SK-N-SH treated with all-trans-retinoic acid at 6 μM for 48 hours (cell line): ENCODE data around the gene ZNF256.

ENCODE experiments used
- ATAC-seq: fragments of 200-7000 bp; cut with Tn5 transposase; 3 replicates; pipeline ENCODE4 v1.9.1; 2020; ENCODE audit warnings: mild to moderate bottlenecking, moderate library complexity
- ARNTL ChIP-seq: fragments of 450-650 bp; formaldehyde crosslinking; IDR thresholded peaks from 2 replicates; pipeline ENCODE4 v1.5.0; 2020; ENCODE audit warnings: low read depth, mild to moderate bottlenecking, moderate library complexity, borderline replicate concordance
- BACH2 ChIP-seq: fragments of 250-450 bp; sonication (Bioruptor Pico); IDR thresholded peaks from 2 replicates; pipeline ENCODE4 v1.9.0; 2021; ENCODE audit warnings: mild to moderate bottlenecking, borderline replicate concordance
- CSDC2 ChIP-seq: fragments of 250-450 bp; sonication (Bioruptor Pico); IDR thresholded peaks from 2 replicates; pipeline ENCODE4 v1.5.0; 2020; ENCODE audit warnings: mild to moderate bottlenecking, moderate library complexity
- CSRNP3 ChIP-seq: fragments of 250-450 bp; sonication (Bioruptor Pico); IDR thresholded peaks from 2 replicates; pipeline ENCODE4 v1.5.1; 2021; ENCODE audit warnings: mild to moderate bottlenecking, moderate library complexity
- ESRRG ChIP-seq: fragments of 250-450 bp; sonication (Bioruptor Pico); IDR thresholded peaks from 2 replicates; pipeline ENCODE4 v1.6.1; 2021; ENCODE audit warnings: mild to moderate bottlenecking
- GLIS3 ChIP-seq: fragments of 250-450 bp; sonication (Bioruptor Pico); IDR thresholded peaks from 2 replicates; pipeline ENCODE4 v1.5.0; 2020; ENCODE audit warnings: mild to moderate bottlenecking, moderate library complexity
- ISL1 ChIP-seq: fragments of 250-450 bp; sonication (Bioruptor Pico); IDR thresholded peaks from 2 replicates; pipeline ENCODE4 v2.1.2; 2022; ENCODE audit warnings: mild to moderate bottlenecking, moderate library complexity
- OSR1 ChIP-seq: fragments of 250-450 bp; sonication (Bioruptor Pico); IDR thresholded peaks from 2 replicates; pipeline ENCODE4 v1.8.0; 2022; ENCODE audit warnings: moderate library complexity, mild to moderate bottlenecking, inconsistent platforms
- PATZ1 ChIP-seq: fragments of 250-450 bp; sonication (Bioruptor Pico); IDR thresholded peaks from 2 replicates; pipeline ENCODE4 v1.8.0; 2020; ENCODE audit warnings: mild to moderate bottlenecking, moderate library complexity, borderline replicate concordance
- POU6F1 ChIP-seq: fragments of 250-450 bp; sonication (Bioruptor Pico); IDR thresholded peaks from 2 replicates; pipeline ENCODE4 v1.8.0; 2021; ENCODE audit warnings: low read depth, mild to moderate bottlenecking, moderate library complexity, borderline replicate concordance
- PPARA ChIP-seq: fragments of 250-450 bp; sonication (Bioruptor Pico); IDR thresholded peaks from 2 replicates; pipeline ENCODE4 v1.5.0; 2020; ENCODE audit warnings: mild to moderate bottlenecking, borderline replicate concordance
- RARB ChIP-seq: fragments of 250-450 bp; sonication (Bioruptor Pico); IDR thresholded peaks from 2 replicates; pipeline ENCODE4 v1.8.0; 2021; ENCODE audit warnings: mild to moderate bottlenecking, moderate library complexity
- SNAI2 ChIP-seq: fragments of 250-450 bp; sonication (Bioruptor Pico); IDR thresholded peaks from 2 replicates; pipeline ENCODE4 v1.5.0; 2020; ENCODE audit warnings: mild to moderate bottlenecking, moderate library complexity
- TOX ChIP-seq: fragments of 250-450 bp; sonication (Bioruptor Pico); IDR thresholded peaks from 2 replicates; pipeline ENCODE4 v1.8.0; 2021; ENCODE audit warnings: mild to moderate bottlenecking, moderate library complexity, borderline replicate concordance
- TSHZ2 ChIP-seq: fragments of 250-450 bp; sonication (Bioruptor Pico); IDR thresholded peaks from 2 replicates; pipeline ENCODE4 v1.5.0; 2020; ENCODE audit warnings: mild to moderate bottlenecking, moderate library complexity
- ZC3H10 ChIP-seq: fragments of 250-450 bp; sonication (Bioruptor Pico); IDR thresholded peaks from 2 replicates; pipeline ENCODE4 v1.5.1; 2021; ENCODE audit warnings: mild to moderate bottlenecking, moderate library complexity
- ZFP3 ChIP-seq: fragments of 250-450 bp; sonication (Bioruptor Pico); IDR thresholded peaks from 2 replicates; pipeline ENCODE4 v1.5.0; 2020; ENCODE audit warnings: mild to moderate bottlenecking, moderate library complexity
- ZNF565 ChIP-seq: fragments of 450-650 bp; formaldehyde crosslinking; conservative IDR thresholded peaks from 2 replicates; pipeline ENCODE4 v1.5.0; 2020; ENCODE audit warnings: low read depth, mild to moderate bottlenecking, moderate library complexity
- ZNF70 ChIP-seq: fragments of 450-650 bp; formaldehyde crosslinking; IDR thresholded peaks from 2 replicates; pipeline ENCODE4 v1.5.0; 2020; ENCODE audit warnings: mild to moderate bottlenecking, moderate library complexity
- ZNF8 ChIP-seq: fragments of 450-650 bp; formaldehyde crosslinking; IDR thresholded peaks from 2 replicates; pipeline ENCODE4 v1.5.0; 2020; ENCODE audit warnings: mild to moderate bottlenecking, moderate library complexity

The ZNF256 gene

GRCh38 chr19:57941593-57941992, 5.9 kb downstream of the ZNF256 start:
- ATAC-seq: no peak
- TF ChIP-seq POU6F1 (CRISPR knock-in tag) (no peak), CSDC2 (no peak), TOX (CRISPR knock-in tag) (no peak)

GRCh38 chr19:57935731-57936130, 11.8 kb downstream of the ZNF256 start:
- TF ChIP-seq CSRNP3 (CRISPR knock-in tag): no peak
- no peak for TF ChIP-seq ISL1
- TF ChIP-seq TSHZ2 (CRISPR knock-in tag): no peak
- no peak for TF ChIP-seq ESRRG
- TF ChIP-seq BACH2 (CRISPR knock-in tag): no peak
- ATAC-seq: no peak

GRCh38 chr19:57934820-57935665, 12.5 kb downstream of the ZNF256 start, which contains the start of gene ZNF418:
Gene ZNF418 (minus strand): TSS chr19:57935402. CDS start chr19:57933822, 1,580 bp downstream.
- no peak for ATAC-seq
- TF ChIP-seq OSR1 (CRISPR knock-in tag) (no peak), SNAI2 (CRISPR knock-in tag) (no peak), PATZ1 (CRISPR knock-in tag) (no peak), ARNTL (CRISPR knock-in tag) (no peak), PPARA (CRISPR knock-in tag) (no peak), POU6F1 (CRISPR knock-in tag) (no peak), BACH2 (CRISPR knock-in tag) (no peak), CSDC2 (no peak), ZC3H10 (no peak), GLIS3 (CRISPR knock-in tag) (no peak), ZNF8 (CRISPR knock-in tag) (no peak), ESRRG (no peak), RARB (CRISPR knock-in tag) (no peak), ZNF70 (CRISPR knock-in tag) (no peak), ZNF565 (no peak), ZFP3 (CRISPR knock-in tag) (no peak), ISL1 (no peak), TSHZ2 (CRISPR knock-in tag) (no peak)
